K562 (cell line): ENCODE measurements around the gene MYADM.
A peak's percentile ranks its signal among the peaks of the same experiment; 100 is the strongest.

Experiments used
- E2F3 ChIP-seq: fragments of 250-450 bp; sonication (Bioruptor Pico); IDR thresholded peaks from 2 replicates; pipeline ENCODE4 v1.4.0; 2020; ENCODE audit warnings: mild to moderate bottlenecking
- HMGN3 ChIP-seq: IDR thresholded peaks from 2 replicates; pipeline ENCODE4 v1.6.1; 2011; ENCODE audit warnings: borderline replicate concordance, low read depth, mild to moderate bottlenecking, mixed read lengths, low read length; ENCODE audit not compliant: insufficient read length; ENCODE audit errors: extremely low read depth
- NR3C1 ChIP-seq: sonication (generic); formaldehyde crosslinking; IDR thresholded peaks from 2 replicates; pipeline ENCODE4 v1.8.1; 2022; ENCODE audit warnings: missing genetic modification reagents
- POLR2AphosphoS5 ChIP-seq: IDR thresholded peaks from 2 replicates; pipeline ENCODE4 v1.6.1; 2011; ENCODE audit warnings: mild to moderate bottlenecking, low read depth, low read length, moderate library complexity; ENCODE audit not compliant: control insufficient read depth, insufficient read depth
- PYGO2 ChIP-seq: fragments of 450-650 bp; IDR thresholded peaks from 2 replicates; pipeline ENCODE4 v1.6.1; 2016; ENCODE audit warnings: mild to moderate bottlenecking, missing genetic modification characterization, moderate library complexity, missing compliant biosample characterization
- RAD21 ChIP-seq, 2 experiments: fragments of 250-450 bp in 1 of 2; fragments of 450-650 bp in 1 of 2; sonication (Bioruptor Pico) in 1 of 2; formaldehyde crosslinking in 1 of 2; IDR thresholded peaks in 1 of 2; conservative IDR thresholded peaks in 1 of 2; 2 replicates each; pipeline versions ENCODE4 v1.4.0 to v1.8.0; 2020 to 2022; ENCODE audit warnings: mild to moderate bottlenecking in 2 of 2, moderate library complexity in 1 of 2
- ZNF639 ChIP-seq, 2 experiments: fragments of 200-800 bp in 1 of 2; sonication (Bioruptor generic) in 1 of 2; sonication (generic) in 1 of 2; formaldehyde crosslinking in 1 of 2; IDR thresholded peaks in 1 of 2; conservative IDR thresholded peaks in 1 of 2; 2 replicates each; pipeline versions ENCODE4 v1.5.0 to v1.6.1; 2016 to 2020; ENCODE audit warnings: missing compliant biosample characterization in 1 of 2, missing genetic modification characterization in 1 of 2, missing genetic modification reagents in 1 of 2

GRCh38 chr19:53868892-53869804 is 1.5 kb downstream of the MYADM start:
- TF ChIP-seq HMGN3 (peak; percentile 96), POLR2AphosphoS5 (peak; percentile 74), PYGO2 (no peak), E2F3 (CRISPR knock-in tag) (0 out of 2 replicates have a peak, but pooled peaks have one; percentile 33), ZNF639 (CRISPR knock-in tag; conservative IDR thresholded peaks at IDR 0.05 in 1 of 2, IDR thresholded peaks at IDR 0.05 in 1 of 2) (peak in 1 of 2 experiments; percentile 40; a peak in 1 of 4 replicates), RAD21 (CRISPR knock-in tag; conservative IDR thresholded peaks at IDR 0.05 in 1 of 2, IDR thresholded peaks at IDR 0.05 in 1 of 2) (no peak), NR3C1 (CRISPR knock-in tag) (no peak)
